Left colon (tissue), 2 donors: ENCODE data around the gene HOXA10. TPM values are rescaled to one million over a fixed set of nuclear protein-coding genes. Genes with fewer than 3 reads are reported as not detected.
A peak's percentile ranks its signal among the peaks of the same experiment; 100 is the strongest.

ENCODE experiments used
- ATAC-seq: fragments of 200-7000 bp; cut with Tn5 transposase; one replicate; pipeline ENCODE4 v1.9.1; 2020; ENCODE audit warnings: mild to moderate bottlenecking, moderate library complexity
- DNase-seq, 2 donors: peaks; one replicate each; pipeline ENCODE4 v3.0.0-alpha.2; 2020
- intact Hi-C, 2 donors: fragments of 100-400 bp; cut with DNase I in 1 of 2; cut with micrococcal nuclease in 1 of 2; formaldehyde crosslinking; loops; one replicate each; pipeline versions ENCODE4 v1.11.2 to v1.14.0; 2022; cut with DNase I, micrococcal nuclease
- total RNA-seq, 2 donors: library from RNA; stranded (reverse); fragmentation: NEBNext Ultra II Directional; extraction: Animal tissue kit (Norgen Biotek cat#: 25700); gene quantifications; one replicate each; pipeline ENCODE4 v1.2.1, GENCODE V29; 2021
- donor health status: DM: no; HTN: no; CAD: no.
- donor health status: DM: yes; HTN: yes; CAD: no.

The HOXA10 gene
- total RNA-seq, 2 donors from 2014 or later: 23.4 to 30.0 TPM

DNA sequence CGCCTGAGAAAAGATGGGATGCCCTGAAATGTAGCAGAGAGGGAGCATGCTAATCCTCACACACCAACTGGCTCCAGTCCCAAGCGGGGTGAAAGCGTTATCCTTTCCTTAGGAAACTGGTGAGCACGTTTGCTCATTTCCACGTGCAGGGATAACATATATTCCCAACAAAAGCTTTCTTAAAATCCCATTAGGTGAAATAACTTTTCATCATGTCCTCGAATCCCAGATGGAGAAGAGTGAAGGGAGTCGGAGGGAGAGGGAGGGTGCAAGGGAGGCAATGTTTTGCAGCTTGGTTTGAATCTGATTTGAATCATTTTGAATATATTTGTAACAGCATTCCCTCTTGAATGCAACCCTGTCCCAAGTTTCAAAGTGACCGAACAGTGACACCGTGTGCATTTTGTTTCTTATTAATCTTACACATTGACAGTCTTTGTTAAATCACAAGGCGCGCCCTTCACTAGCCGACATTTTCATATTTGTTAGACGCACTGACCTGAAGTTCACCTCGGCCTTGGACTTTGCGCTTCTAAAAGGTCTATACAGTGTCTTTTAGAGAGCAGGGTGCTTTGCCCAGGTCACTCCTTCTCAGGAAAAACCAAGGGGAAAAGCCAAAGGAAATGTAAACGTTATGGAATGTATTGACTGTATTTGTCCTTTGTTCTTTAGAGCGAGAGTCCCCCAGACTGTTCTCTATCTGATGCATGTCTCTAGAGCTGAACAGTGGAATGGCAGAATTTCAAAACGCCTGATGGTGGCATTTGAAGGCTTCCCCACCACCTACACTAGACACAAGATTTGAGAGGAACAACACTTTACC lies 40.5 kb downstream of the HOXA10 start:
- ATAC-seq: no peak
- peak in 1 of 2 donors; percentile 45 for DNase-seq
- intact Hi-C loops: no loop called here

DNA sequence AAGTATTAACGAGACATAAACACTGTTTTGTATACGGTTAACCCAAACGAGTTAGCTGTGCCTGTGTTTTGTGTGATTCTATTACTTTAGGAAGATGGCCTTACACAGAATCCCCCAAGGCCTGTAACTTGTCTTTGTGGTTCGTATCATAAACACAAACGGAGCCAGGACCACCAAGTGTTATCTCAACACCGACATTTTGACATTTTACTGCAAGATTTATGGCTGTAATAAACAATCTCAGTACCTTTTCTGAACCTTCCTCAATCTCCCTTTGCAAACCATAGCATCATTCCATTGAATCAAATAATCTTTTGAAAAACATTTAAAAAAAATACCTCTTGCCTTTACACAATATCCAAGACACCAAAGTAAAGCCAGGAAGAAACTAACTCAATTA lies 41.1 kb downstream of the HOXA10 start:
- no peak for DNase-seq

DNA sequence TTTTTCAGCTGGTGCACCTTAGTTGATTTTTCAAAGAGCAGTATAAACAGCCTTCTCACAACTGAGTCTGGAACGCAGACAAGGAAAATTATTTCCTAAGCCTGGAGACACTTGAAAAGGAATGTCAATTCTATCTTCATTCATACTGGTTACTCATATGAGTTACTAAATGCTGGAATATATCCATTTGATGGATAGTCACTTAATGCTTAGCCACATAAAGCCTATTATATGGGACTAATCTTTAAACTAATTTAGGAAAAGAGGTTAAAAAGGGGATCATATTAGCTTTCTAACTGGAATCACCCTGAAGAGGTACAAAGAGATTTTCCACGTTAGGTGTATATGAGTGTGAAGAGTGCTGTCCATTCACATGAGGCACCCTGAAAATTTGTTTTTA lies 41.9 kb downstream of the HOXA10 start:
- DNase-seq (no peak), ATAC-seq (no peak)
- intact Hi-C loops: no loop called here

More for the DNA sequence above, 41.1 kb downstream of the HOXA10 start:
- intact Hi-C loops: no loop called here
- ATAC-seq: no peak

- intact Hi-C loops: no loop called here
- ATAC-seq: peak; percentile 0
- DNase-seq: no peak
These were observed 42.7 kb downstream of the HOXA10 start for GRCh38 chr7:27131390-27131819.

DNA sequence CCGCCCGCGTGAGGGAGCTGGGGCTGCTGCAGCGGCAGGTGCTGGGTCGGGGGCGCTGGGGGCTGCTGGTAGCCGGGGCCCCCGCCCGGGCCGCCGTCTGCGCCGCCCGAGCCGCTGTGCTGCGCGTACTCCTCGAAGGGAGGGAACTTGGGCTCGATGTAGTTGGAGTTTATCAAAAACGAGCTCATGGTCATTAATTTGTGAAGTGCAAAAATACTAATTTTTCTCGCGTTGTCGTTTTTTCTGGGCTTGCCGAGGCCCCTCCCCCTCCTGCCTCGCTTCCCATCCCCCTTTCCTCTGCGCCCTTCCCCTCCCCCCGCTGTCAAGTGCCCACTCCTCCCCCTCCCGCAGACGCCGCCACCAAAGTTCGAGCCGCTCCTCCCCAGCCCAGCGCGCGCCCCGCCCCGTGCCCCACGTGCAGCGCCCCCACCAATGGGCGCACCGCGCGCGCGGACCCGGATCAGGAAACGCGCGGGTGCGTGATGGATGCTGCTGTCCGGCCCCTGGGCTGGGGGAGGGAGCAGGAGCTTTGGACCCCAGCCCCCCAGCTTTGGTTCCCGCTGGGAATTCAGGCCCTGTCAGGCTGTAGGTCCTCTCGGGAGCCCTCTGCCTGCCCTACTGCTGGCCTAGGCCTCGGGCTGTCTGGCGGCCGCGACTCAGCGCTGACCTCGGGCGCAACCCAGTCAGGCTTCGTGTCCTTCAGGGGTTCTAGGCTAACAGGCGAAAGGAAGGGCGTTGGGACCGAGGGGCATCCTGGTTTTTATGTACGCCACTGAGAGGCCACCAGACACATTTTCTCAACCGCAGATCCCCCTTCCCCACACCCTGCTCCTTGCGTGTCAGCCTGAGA lies 43.4 kb downstream of the HOXA10 start, which contains the start of gene HOXA4:
Gene HOXA4, minus strand, starts transcription at position 218 of the 850 bp plus-strand sequence. Its CDS starts 24 bp downstream, at position 194.
- ATAC-seq (peak; percentile 85), DNase-seq (peak; percentile 94 to 95)
- intact Hi-C loops: no loop called here

- peak; percentile 74 for ATAC-seq
- DNase-seq: peak; percentile 69 to 78
- intact Hi-C loops: no loop called here
These were observed 44.2 kb downstream of the HOXA10 start for GRCh38 chr7:27129729-27130539.

DNA sequence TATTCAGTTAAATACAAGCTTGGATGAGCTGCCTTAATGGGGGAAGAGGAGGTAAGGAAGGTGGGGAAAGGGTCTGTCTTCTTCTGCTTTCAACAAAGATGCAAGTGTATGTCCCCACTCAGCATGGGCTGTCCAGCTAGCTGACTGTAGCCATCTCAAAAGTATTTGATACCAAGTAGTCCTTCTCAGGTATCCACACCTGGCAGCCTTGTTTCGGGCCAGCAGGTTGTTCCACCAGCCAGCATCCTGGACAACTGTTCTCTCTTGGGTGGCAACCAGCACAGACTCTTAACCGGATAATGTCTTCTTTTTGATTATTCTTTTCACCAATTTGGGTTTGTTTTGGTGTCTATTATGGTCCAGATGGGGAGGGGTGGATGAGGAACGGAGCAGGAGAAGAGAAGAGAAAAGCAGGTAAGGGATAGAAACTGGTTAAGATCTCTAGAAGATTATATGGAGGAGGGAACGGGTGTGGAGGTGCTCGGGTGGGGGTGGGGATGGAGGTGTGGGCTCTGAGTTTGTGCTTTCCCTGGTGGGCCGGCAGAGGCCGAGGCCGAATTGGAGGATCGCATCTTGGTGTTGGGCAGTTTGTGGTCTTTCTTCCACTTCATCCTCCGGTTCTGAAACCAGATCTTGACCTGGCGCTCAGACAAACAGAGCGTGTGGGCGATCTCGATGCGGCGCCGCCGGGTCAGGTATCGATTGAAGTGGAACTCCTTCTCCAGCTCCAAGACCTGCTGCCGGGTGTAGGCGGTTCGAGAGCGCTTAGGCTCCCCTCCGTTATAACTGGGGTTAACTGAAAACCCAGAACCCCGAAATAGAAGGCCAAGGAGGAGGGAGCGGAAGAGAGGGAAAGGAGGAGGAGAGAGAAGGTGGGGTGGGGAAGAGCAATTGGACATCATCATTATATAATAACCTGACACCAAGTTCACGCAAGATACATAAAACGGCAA lies 45.1 kb downstream of the HOXA10 start:
- intact Hi-C loops: no loop called here
- ATAC-seq (no peak), DNase-seq (peak; percentile 35 to 48)

GRCh38 chr7:27128034-27128433 lies 46.1 kb downstream of the HOXA10 start:
- DNase-seq (no peak), ATAC-seq (no peak)
- intact Hi-C loops: no loop called here

DNA sequence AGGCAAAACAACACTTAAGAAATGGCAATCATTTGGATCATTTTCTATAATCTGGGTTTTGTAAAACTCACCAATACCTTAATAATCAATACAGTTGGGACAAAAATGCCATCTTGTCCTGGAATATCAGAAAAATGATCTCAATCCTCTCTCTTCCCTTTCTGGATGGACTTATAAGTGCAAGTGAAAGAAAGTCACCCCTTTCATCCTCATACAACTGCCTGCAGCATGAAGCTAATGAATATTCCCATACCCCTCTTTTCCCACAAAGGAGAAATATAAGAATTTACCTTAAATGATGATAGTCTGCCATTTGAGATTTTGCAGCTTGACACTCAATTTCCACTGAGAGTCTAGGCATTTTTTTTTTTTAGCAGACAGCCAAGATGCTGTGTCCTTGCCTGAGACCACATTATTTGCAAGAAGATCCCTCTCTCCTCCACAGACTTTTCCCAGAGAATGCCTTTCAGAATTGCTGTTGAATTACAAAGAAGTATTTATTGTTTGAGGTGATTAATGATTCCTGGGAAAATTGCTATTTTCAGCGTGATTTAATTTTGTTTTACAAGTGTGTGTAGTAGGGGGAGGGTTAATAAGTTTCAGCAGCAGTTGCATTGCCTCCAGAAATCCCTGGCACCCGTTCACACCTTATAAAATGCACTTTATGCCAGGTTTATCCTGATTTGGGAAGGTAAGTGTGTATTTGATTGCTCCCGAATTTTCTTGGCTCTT lies 47.4 kb downstream of the HOXA10 start:
- intact Hi-C loops: no loop called here
- DNase-seq (no peak), ATAC-seq (no peak)

GRCh38 chr7:27125986-27126394 lies 48.1 kb downstream of the HOXA10 start:
- ATAC-seq: no peak
- intact Hi-C loops: no loop called here

DNA sequence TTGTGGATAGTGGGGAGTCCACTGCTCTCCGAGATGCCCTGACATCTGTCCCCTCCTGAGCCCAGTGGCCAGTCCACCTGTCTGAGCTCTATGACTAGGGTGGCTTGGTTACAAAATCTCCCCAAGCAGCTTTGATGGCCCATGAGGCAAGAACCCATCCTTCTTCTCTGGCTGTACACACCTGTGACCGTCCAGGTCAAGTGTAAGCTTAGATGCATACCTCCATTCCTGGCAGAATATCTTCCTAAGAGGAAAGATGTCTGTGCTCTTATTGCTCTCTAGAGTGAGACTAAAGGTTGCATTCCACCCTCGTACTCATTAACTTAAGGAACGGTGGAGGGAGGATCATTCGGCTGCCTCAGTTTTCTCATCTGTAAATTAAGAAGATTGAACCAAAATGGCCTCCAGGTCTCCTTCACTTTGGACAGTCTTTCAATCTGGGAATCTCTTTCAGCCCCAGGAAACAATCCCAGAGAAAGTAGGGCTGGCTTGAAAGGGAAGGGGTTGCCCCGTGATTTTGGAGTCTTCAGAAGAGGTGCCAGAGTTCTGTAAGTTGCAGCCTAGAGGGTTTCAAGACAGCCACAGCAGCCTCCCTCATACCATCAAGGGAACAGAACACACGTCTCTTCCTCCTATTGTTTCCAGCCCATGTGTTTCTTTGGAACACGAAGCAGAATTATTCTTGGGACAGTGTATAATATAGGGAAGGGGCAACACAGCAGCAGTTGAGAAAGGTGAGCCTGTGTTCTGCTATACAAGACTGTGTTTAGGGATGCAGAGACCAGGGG lies 49.0 kb downstream of the HOXA10 start:
- intact Hi-C loops: no loop called here
- DNase-seq (no peak), ATAC-seq (peak; percentile 21)

More at GRCh38 chr7:27125986-27126394, 48.1 kb downstream of the HOXA10 start:
- no peak for DNase-seq

DNA sequence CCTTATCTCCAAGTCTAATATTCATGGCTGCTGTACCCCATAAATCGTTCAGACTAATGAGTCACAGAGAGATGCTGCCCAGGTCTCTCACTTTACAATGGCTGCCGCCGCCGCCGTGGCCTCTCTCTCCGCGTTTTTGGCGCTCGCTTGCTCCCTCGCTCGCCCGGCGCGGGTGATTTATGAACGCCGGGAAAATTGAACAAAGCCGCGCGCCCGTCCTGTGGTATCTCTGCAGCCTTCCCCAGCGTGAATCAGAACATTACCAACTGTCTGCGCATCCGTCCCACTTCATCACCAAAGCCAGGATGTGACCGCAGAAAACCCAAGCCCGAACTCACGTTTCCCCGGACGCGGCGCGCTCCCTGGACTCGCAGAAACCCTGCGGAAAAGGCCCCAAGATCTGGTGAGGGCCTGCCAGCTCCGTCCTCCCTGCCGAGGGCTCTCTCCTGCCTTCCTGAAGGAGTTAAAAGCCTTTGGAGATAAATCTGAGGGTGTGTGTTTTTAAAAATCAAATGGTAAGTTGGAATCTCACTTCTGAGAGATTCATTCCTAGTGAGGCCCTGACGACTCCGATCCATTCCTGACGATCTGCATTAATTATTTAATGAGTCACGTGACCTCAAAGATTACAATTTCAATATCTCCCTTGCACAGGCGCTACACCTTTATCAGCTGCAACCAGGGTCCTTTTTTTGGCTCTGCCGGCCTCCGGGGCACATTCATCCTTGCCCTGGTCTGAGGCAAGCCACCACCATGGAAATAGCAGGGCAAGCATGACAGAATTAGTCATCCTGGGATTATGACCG lies 49.8 kb downstream of the HOXA10 start:
- intact Hi-C loops: no loop called here
- ATAC-seq (no peak), DNase-seq (peak; percentile 39 to 52)

- no peak for ATAC-seq
- intact Hi-C loops: no loop called here
- DNase-seq: no peak
These were observed 50.6 kb downstream of the HOXA10 start for GRCh38 chr7:27123477-27124053.

- intact Hi-C loops: no loop called here
- peak; percentile 27 for ATAC-seq
These were observed 51.1 kb downstream of the HOXA10 start for GRCh38 chr7:27123007-27123476.

More at GRCh38 chr7:27123007-27123476, 51.1 kb downstream of the HOXA10 start:
- DNase-seq: no peak
